Measurements from ENCODE around the gene SAMD5. TPM values are rescaled to one million over a fixed set of nuclear protein-coding genes. Genes with fewer than 3 reads are reported as not detected.
"Not testable (repeated sequence)": the region's sequence is repeated elsewhere in the genome, so short reads cannot be mapped to it uniquely, and the experiment has no call there.

Gene SAMD5
- total and polyA plus RNA-seq, 3 experiments from 2014 or later, result 0.02 to 0.04 TPM; not detected in 1

GRCh38 chr6:147530132-147531060 is 21.9 kb downstream of the SAMD5 start:
- Histone ChIP-seq H3K4me1 (ENCODE audit: insufficient read depth, low read length) (peaks cover 5% of the 10 kb centered on the region), H3K27ac (ENCODE audit: low read depth, low read length) (no peak overlapping the region), H3K27me3 (ENCODE audit: insufficient read depth, low read length, poor library complexity, severe bottlenecking) (no peaks in the 10 kb centered on the region), H3K4me3 (ENCODE audit: low read length) (no peak overlapping the region), H3K9me3 (ENCODE audit: low read length) (no peaks in the 10 kb centered on the region), H3K36me3 (ENCODE audit: insufficient read depth, low read length) (no peaks in the 10 kb centered on the region)
- Mint-ChIP-seq H3K4me3 (no peak overlapping the region), H3K9me3 (peaks cover 0 to 2% (median 0%) of the 10 kb centered on the region in 5 donors), H3K27ac (no peak overlapping the region), H3K27me3 (peaks cover 8 to 22% of the 10 kb centered on the region in 2 donors), H3K4me1 (peaks cover 3 to 10% (median 6%) of the 10 kb centered on the region in 3 donors), H3K36me3 (no peaks in the 10 kb centered on the region)
- ChIA-PET CTCF (no interaction called here), POLR2A (no interaction called here)
- DNase-seq, result no peak

DNA sequence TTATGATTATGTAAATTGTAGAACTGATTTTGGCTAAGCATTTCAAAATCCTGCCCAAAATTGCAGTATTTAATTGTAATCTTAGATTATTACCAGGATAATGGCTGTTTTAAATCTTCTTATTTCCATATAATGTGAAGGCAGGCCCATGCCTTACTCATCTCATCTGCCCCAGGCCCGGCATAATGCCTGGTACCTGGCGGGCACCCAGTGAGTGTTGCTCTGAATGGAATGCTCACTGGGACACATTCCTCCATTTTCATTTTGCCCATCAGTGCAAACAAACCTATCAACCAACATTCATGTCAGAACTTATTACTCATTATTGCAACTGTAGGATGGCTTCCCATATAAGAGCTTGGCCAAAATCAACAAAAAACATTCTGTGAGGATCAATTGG is 22.8 kb downstream of the SAMD5 start:
- Mint-ChIP-seq H3K36me3 (no peaks in the 10 kb centered on the region), H3K4me1 (peaks cover 3 to 10% (median 6%) of the 10 kb centered on the region in 3 donors), H3K27me3 (peaks cover 8 to 22% of the 10 kb centered on the region in 2 donors), H3K27ac (no peak overlapping the region), H3K9me3 (peaks cover 0 to 2% (median 0%) of the 10 kb centered on the region in 5 donors), H3K4me3 (peak overlapping the region in 1 of 7 donors; percentile 73)
- no peaks in the 10 kb centered on the region for H3K27me3 ChIP-seq (ENCODE audit: insufficient read depth, low read length, poor library complexity, severe bottlenecking)
- no peak overlapping the region for H3K4me3 ChIP-seq (ENCODE audit: low read length)
- H3K27ac ChIP-seq (ENCODE audit: low read depth, low read length), result no peak overlapping the region
- H3K9me3 ChIP-seq (ENCODE audit: low read length), result no peaks in the 10 kb centered on the region
- ChIA-PET CTCF (no interaction called here), POLR2A (no interaction called here)
- H3K36me3 ChIP-seq (ENCODE audit: insufficient read depth, low read length), result no peaks in the 10 kb centered on the region
- DNase-seq, result no peak
- H3K4me1 ChIP-seq (ENCODE audit: insufficient read depth, low read length), result peaks cover 5% of the 10 kb centered on the region

- H3K27ac Mint-ChIP-seq, result no peak overlapping the region
- Histone ChIP-seq H3K4me3 (ENCODE audit: low read length) (no peak overlapping the region), H3K36me3 (ENCODE audit: insufficient read depth, low read length) (no peaks in the 10 kb centered on the region), H3K4me1 (ENCODE audit: insufficient read depth, low read length) (peaks cover 5% of the 10 kb centered on the region), H3K9me3 (ENCODE audit: low read length) (no peaks in the 10 kb centered on the region), H3K27ac (ENCODE audit: low read depth, low read length) (no peak overlapping the region), H3K27me3 (ENCODE audit: insufficient read depth, low read length, poor library complexity, severe bottlenecking) (no peaks in the 10 kb centered on the region)
- no peaks in the 10 kb centered on the region for H3K36me3 Mint-ChIP-seq
- H3K4me1 Mint-ChIP-seq, result peaks cover 3 to 10% (median 6%) of the 10 kb centered on the region in 3 donors
- no peak for DNase-seq
- H3K9me3 Mint-ChIP-seq, result peaks cover 0 to 2% (median 0%) of the 10 kb centered on the region in 5 donors
- ChIA-PET CTCF (no interaction called here), POLR2A (no interaction called here)
- peaks cover 6 to 18% of the 10 kb centered on the region in 2 donors for H3K27me3 Mint-ChIP-seq
- no peak overlapping the region for H3K4me3 Mint-ChIP-seq
These were observed 25.8 kb downstream of the SAMD5 start for GRCh38 chr6:147534116-147534860.

DNA sequence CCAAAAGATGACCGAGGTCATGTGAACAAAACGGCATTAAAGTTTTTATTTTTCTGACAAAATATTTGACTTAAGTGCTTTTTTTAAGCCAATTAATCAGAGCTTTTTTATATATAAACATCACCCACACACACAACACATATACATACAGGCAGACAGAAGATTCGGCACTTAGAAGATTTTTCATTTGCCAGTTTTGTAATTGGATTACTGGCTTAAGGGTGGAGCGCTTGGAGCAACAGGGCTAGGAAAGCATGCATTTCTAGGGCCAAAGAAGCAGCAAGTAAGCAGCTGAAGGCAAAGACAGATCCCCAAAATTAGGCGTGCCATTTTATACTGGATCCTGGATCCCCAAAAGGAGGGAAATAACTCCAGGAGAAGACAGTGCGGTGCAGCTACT is 30.3 kb downstream of the SAMD5 start:
- no peak overlapping the region for H3K27ac Mint-ChIP-seq
- no peak overlapping the region for H3K4me3 Mint-ChIP-seq

DNA sequence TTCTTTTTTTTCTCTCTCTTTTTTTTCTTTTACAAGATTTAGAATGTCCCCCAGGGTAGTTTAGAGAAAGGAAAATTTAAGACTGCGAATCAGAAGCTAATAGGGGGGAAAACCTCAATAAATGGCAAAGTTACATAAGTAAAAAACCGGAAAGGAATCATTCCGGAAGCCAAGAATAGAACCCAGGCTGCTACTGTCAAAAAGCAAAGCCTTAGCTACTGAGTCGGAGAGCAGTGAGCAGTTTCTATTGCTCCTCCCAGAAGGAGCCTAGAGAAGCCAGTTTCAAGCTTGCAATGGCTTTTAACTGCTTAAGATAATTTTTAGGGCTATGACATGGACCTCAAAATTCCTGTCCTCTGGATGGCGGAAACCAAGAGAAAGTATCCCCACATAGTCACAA is 31.6 kb downstream of the SAMD5 start:
- no peaks in the 10 kb centered on the region for H3K36me3 ChIP-seq (ENCODE audit: insufficient read depth, low read length)
- Mint-ChIP-seq H3K4me3 (no peak overlapping the region), H3K27ac (no peak overlapping the region), H3K36me3 (no peaks in the 10 kb centered on the region), H3K9me3 (peaks cover 0 to 5% (median 2%) of the 10 kb centered on the region in 5 donors), H3K27me3 (peaks cover 0 to 1% of the 10 kb centered on the region in 2 donors), H3K4me1 (no peaks in the 10 kb centered on the region)
- H3K4me3 ChIP-seq (ENCODE audit: low read length), result no peak overlapping the region
- H3K9me3 ChIP-seq (ENCODE audit: low read length), result no peaks in the 10 kb centered on the region
- no peaks in the 10 kb centered on the region for H3K4me1 ChIP-seq (ENCODE audit: insufficient read depth, low read length)
- POLR2A ChIA-PET, result no interaction called here
- CTCF ChIA-PET, result no interaction called here
- H3K27ac ChIP-seq (ENCODE audit: low read depth, low read length), result no peak overlapping the region
- H3K27me3 ChIP-seq (ENCODE audit: insufficient read depth, low read length, poor library complexity, severe bottlenecking), result no peaks in the 10 kb centered on the region
- DNase-seq, result no peak

More for the DNA sequence above, 30.3 kb downstream of the SAMD5 start:
- no peaks in the 10 kb centered on the region for H3K36me3 Mint-ChIP-seq
- peaks cover 0 to 5% (median 2%) of the 10 kb centered on the region in 5 donors for H3K9me3 Mint-ChIP-seq
- Histone ChIP-seq H3K27me3 (ENCODE audit: insufficient read depth, low read length, poor library complexity, severe bottlenecking) (no peaks in the 10 kb centered on the region), H3K27ac (ENCODE audit: low read depth, low read length) (no peak overlapping the region), H3K36me3 (ENCODE audit: insufficient read depth, low read length) (no peaks in the 10 kb centered on the region), H3K9me3 (ENCODE audit: low read length) (no peaks in the 10 kb centered on the region), H3K4me1 (ENCODE audit: insufficient read depth, low read length) (no peaks in the 10 kb centered on the region), H3K4me3 (ENCODE audit: low read length) (no peak overlapping the region)
- POLR2A ChIA-PET, result no interaction called here
- H3K4me1 Mint-ChIP-seq, result no peaks in the 10 kb centered on the region
- DNase-seq, result no peak
- CTCF ChIA-PET, result no interaction called here
- peaks cover 5 to 8% of the 10 kb centered on the region in 2 donors for H3K27me3 Mint-ChIP-seq

- H3K9me3 ChIP-seq (ENCODE audit: low read length); H3K4me3 Mint-ChIP-seq; H3K4me3 ChIP-seq (ENCODE audit: low read length); H3K4me1 Mint-ChIP-seq; POLR2A ChIA-PET; H3K36me3 Mint-ChIP-seq; DNase-seq; H3K27me3 Mint-ChIP-seq; H3K27ac Mint-ChIP-seq; CTCF ChIA-PET; H3K36me3 ChIP-seq (ENCODE audit: insufficient read depth, low read length); H3K27me3 ChIP-seq (ENCODE audit: insufficient read depth, low read length, poor library complexity, severe bottlenecking); H3K27ac ChIP-seq (ENCODE audit: low read depth, low read length); H3K9me3 Mint-ChIP-seq; H3K4me1 ChIP-seq (ENCODE audit: insufficient read depth, low read length): not testable (repeated sequence)
These were observed 33.9 kb downstream of the SAMD5 start for GRCh38 chr6:147542436-147542835.

GRCh38 chr6:147544420-147544819 is 35.9 kb downstream of the SAMD5 start:
- ChIA-PET POLR2A (no interaction called here), CTCF (no interaction called here)
- Histone ChIP-seq H3K9me3 (ENCODE audit: low read length) (no peaks in the 10 kb centered on the region), H3K27me3 (ENCODE audit: insufficient read depth, low read length, poor library complexity, severe bottlenecking) (no peaks in the 10 kb centered on the region), H3K36me3 (ENCODE audit: insufficient read depth, low read length) (no peaks in the 10 kb centered on the region), H3K4me3 (ENCODE audit: low read length) (no peak overlapping the region), H3K27ac (ENCODE audit: low read depth, low read length) (no peak overlapping the region), H3K4me1 (ENCODE audit: insufficient read depth, low read length) (no peaks in the 10 kb centered on the region)
- Mint-ChIP-seq H3K36me3 (no peaks in the 10 kb centered on the region), H3K27me3 (peaks cover 0 to 1% of the 10 kb centered on the region in 2 donors), H3K9me3 (peaks cover 0 to 5% (median 2%) of the 10 kb centered on the region in 5 donors), H3K4me1 (no peaks in the 10 kb centered on the region), H3K4me3 (no peak overlapping the region), H3K27ac (no peak overlapping the region)
- no peak for DNase-seq

All from CD8-positive, alpha-beta memory T cell (primary cell).